Adipose tissue (tissue), 3 donors: ENCODE data around the gene KIDINS220. TPM values are rescaled to one million over a fixed set of nuclear protein-coding genes. Genes with fewer than 3 reads are reported as not detected.

Experiments used
- H3K27ac ChIP-seq: one replicate; pipeline ENCODE4 v1.5.1; 2013; ENCODE audit warnings: low read depth, low read length
- WGBS, 3 donors: extraction: QIAGEN DNeasy Blood & Tissue Kit; methylation state at CpG; one replicate each; pipeline ENCODE4 v1.1.7; 2013; 5-methylcytosine and 5-hydroxymethylcytosine counted together
- polyA plus RNA-seq, 3 donors: library from polyadenylated mRNA; stranded (reverse); fragments of 200-250 nt; gene quantifications; one replicate each; pipeline ENCODE4 v1.2.3, GENCODE V29; 2013
- donor health status: healthy with polysubstance abuse.
- donor health status: Bipolar disorder and iron deficiency.
- donor health status: healthy.

Gene KIDINS220
- polyA plus RNA-seq, 3 donors = 10.8 to 17.4 (median 14.2) TPM

DNA sequence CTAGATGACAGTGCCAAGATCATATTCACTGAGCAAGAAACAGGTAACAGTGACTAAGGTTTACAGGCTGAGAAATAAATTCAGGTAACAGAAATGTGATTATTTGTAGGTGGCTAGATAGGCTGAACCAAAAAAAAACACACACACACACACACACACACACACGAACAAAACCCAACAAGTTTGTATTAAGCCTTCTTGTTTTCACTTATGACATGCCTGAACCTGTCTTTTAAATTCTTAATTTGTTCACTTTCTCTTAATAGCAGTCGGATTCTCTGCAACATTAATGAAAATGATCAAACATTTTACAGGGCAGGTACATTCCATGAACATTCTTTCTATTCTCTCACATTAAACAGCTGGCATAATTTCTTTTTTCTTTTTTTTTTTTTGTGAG lies 18.8 kb upstream of the KIDINS220 start:
- 76 to 98% (median 95%) methylated on average over 2 of the region's 2 CpGs for WGBS, 3 donors
- no peak overlapping the region for H3K27ac ChIP-seq

DNA sequence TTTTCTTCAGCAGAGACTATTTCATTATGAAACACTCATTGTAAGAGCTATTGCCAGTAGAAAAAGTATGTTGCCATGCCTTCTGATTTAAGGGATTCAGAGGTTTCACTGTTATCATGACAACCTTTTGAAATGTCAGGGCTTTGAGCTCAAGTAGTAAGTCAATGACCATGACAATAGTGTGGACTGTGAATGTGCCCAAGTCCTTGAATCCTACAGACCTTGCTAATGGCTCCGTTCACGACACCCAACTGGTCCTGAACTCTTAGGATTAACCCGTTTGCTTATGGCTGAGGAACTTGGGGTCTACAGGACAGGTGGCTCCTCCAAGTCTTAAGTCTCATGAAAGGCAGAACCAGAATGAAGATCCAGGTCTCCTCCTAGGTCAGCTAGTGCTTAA lies 17.6 kb upstream of the KIDINS220 start:
- no peak overlapping the region for H3K27ac ChIP-seq
- 83 to 97% (median 96%) methylated on average over 3 of the region's 3 CpGs for WGBS, 3 donors

DNA sequence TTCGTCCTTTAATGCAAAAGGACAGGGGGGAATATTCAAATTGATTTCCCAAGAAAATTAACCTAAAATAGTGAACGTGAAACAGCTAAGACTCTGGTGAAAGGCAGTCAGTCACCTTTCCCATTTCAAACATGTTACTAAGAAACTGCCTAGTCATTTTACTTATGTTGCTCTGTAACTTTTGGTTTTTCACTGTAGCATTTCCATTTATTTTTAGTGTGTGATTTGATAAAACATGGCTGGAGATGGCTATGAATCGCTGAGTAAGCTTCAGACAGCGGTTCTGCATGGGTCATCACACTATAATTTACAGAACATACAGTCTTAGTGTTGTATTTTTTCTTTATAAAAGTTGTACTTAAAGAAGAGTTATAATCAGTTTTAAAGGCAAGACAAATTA lies 16.0 kb upstream of the KIDINS220 start:
- 86 to 95% (median 93%) methylated on average over 4 of the region's 4 CpGs for WGBS, 3 donors
- no peak overlapping the region for H3K27ac ChIP-seq

- WGBS, 3 donors = 57 to 72% (median 68%) methylated on average over 10 of the region's 10 CpGs
- H3K27ac ChIP-seq = no peak overlapping the region
Measured at GRCh38 chr2:8851811-8852560, 14.6 kb upstream of the KIDINS220 start.

GRCh38 chr2:8850845-8851487 lies 13.6 kb upstream of the KIDINS220 start:
- whole genome bisulfite sequencing, 3 donors = 85 to 93% (median 89%) methylated on average over 8 of the region's 8 CpGs
- H3K27ac ChIP-seq = no peak overlapping the region

DNA sequence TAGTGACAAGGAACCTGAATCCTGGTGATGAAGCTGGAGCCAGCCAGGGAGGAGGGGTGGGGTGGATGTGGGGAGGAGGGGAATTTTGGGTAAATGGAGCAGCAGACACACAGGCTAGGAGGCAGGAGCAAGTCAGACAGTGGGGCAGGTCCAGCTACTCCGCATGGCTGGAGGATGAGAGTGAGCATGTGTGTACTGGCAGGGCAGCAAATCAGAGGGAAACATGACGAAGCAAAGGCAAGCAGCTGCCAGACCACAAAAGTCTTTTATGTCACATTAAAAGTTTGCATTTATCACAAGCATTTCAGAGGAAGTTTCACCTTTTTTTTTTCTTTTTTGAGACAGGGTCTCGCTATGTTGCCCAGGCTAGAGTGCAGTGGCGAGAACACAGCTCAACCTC lies 11.9 kb upstream of the KIDINS220 start:
- WGBS, 3 donors = 57 to 78% (median 66%) methylated on average over 4 of the region's 4 CpGs
- no peak overlapping the region for H3K27ac ChIP-seq

DNA sequence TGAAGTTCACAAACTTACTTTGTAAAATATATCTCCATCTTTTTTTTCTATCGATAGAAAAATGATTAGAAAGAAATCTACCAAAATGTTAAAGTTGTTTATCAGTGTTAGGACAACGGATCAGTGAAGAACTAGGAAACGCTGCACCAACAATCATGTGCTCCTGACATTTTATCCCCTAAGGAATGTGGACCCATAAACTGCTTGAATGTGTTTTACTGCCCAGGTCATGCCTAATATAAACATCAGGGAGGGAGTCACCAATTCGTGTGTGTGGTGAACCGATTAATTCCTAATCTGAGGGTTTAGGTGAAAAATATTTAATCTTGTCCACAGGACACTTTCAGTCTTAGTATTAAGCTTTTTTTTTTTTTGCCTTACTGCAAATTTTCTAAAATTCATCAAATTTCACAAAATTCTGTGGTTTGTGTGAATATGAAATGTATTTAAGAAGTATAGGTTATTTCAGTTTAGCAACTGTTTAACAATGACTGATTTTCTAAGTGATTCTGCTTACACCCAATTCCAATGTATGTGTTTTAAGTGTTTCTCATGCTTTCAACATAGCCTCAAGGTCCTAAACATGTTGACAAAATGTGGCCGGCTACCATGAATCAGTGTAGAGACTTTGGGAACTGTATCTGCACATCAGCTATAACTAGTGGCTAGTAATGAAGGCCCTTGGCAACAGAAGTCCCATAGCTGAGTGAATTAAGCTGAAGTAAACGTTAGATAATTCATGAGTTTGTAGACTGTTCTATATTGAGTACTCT lies 11.1 kb upstream of the KIDINS220 start:
- 75 to 83% (median 78%) methylated on average over 7 of the region's 7 CpGs for WGBS, 3 donors
- H3K27ac ChIP-seq = no peak overlapping the region

DNA sequence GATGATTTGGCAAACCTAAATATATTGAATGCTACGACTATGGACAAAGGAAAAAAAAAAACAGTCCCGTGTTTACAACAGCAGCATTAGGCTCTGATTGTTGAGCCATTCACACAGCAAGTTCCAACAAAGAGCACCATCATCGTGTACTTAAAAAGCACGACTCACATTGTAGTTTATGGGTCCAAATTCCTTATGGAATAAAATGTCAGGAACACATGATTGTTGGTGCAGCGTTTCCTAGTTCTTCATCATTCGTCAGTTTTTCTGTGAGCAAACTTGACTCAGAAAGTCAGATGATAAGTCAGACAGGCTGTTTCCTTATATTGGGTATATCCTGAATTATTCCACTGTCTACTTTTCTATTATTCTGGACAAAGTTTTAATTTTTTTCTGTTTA lies 10.0 kb upstream of the KIDINS220 start:
- H3K27ac ChIP-seq = no peak overlapping the region
- WGBS, 3 donors = 74 to 87% (median 77%) methylated on average over 6 of the region's 6 CpGs

DNA sequence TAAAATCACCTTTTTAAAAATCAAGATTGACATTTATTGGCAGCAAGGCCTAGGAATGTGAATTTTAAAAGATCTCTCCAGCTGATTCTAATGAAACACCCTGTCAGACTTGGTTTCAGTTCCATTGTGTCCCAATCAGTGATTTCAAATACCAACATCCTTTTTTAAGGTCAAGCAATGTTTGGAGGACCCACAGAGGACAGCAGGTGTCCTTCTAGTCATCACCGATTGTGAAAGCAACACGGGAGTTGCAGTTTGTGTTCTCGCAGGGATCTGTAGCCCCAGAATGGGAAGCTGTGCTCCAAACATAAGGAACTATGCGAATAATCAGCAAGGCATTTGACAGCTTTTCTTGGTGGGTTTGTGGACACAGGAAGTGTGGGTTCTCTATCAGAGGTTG lies 4.5 kb upstream of the KIDINS220 start:
- WGBS, 3 donors = 63 to 85% (median 74%) methylated on average over 4 of the region's 4 CpGs
- no peak overlapping the region for H3K27ac ChIP-seq

GRCh38 chr2:8840475-8841091 lies 3.2 kb upstream of the KIDINS220 start:
- 62 to 80% (median 75%) methylated on average over 11 to 12 of the region's 12 CpGs for WGBS, 3 donors
- no peak overlapping the region for H3K27ac ChIP-seq

DNA sequence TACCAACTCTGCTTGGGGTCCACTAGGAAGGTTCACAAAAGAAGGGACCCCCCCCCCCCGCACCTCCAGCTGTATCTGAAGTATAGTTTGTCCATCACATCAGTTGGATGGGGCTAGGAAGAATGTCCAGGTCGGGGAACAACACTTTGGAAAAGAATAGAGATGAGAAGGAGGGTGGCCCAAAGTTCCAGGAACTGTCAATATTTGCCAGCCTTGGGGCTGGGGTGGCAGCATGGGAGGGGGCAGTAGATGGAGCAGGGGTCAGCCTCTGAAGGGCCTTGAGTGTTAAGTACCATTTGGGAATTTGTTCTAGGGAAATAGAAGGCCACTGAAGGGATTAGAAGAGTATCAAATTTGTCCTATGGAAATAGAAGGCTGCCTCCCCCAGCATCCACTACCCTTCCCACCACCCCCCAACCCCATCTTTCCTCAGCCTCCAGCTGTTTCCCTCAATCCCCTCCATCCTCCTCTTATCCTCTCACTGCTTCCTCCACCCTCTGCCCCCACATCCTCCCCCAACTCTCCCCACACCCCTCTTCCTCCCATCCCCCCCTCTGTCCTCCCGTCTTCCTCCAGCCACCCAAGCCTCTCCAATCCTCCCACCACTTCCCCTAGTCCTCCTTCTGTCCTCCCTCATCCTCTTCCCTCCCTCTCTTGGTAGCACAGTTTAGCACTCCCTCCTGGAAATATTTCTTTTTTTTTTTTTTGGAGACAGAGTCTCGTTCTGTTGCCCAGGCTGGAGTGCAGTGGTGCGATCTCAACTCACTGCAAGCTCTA lies 2.0 kb upstream of the KIDINS220 start:
- H3K27ac ChIP-seq = no peak overlapping the region
- 58 to 73% (median 69%) methylated on average over 5 of the region's 5 CpGs for WGBS, 3 donors

- no peak overlapping the region for H3K27ac ChIP-seq
- 66 to 74% (median 73%) methylated on average over 11 of the region's 11 CpGs for WGBS, 3 donors
Measured at GRCh38 chr2:8837795-8838140, 355 bp upstream of the KIDINS220 start.

- H3K27ac ChIP-seq = no peak overlapping the region
Measured at GRCh38 chr2:8835279-8835678, 2.1 kb downstream of the KIDINS220 start.

- WGBS, 3 donors = 85 to 93% (median 91%) methylated on average over 7 of the region's 7 CpGs
- no peak overlapping the region for H3K27ac ChIP-seq
Measured at GRCh38 chr2:8833853-8834252, 3.6 kb downstream of the KIDINS220 start.

GRCh38 chr2:8831516-8831915 lies 5.9 kb downstream of the KIDINS220 start:
- WGBS, 3 donors = 95 to 100% (median 98%) methylated on average over 2 of the region's 2 CpGs
- no peak overlapping the region for H3K27ac ChIP-seq

DNA sequence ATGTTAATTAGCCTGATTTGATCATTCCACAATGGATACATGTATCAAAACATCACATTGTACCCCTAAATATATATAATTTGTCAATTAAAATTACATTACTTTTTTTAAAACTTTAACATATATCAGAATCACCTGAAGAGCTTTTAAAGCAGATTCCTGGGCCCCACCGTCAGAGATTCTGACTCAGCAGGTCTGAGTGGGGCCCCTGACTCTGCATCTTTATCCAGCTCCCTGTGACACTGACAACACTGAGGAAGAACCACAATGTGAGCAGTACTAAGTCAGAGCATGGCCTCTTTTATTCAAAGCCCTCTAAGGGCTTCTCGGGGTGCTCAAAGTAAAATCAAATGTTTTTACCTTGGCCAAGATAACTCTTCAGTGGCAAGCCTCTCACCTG lies 9.7 kb downstream of the KIDINS220 start:
- no peak overlapping the region for H3K27ac ChIP-seq
- 88 to 95% (median 93%) methylated on average over 2 of the region's 2 CpGs for WGBS, 3 donors

DNA sequence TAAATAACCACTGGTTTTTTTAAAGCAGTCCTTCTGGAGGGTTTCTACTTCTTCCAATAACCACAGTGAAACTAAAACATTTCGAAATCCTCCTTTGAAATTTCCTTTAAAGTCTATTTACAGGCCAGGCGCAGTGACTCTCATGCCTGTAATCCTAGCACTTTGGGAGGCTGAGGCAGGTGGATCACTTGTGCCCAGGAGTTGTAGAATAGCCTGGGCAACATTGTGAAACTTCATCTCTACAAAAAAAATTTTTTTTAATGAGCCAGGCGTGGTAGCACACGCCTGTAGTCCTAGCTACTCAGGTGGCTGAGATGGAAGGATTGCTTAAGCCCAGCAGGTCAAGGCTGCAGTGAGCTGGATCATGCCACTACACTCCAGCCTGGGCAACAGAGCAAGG lies 15.2 kb downstream of the KIDINS220 start:
- 52 to 94% (median 74%) methylated on average over 4 of the region's 4 CpGs for WGBS, 3 donors
- no peak overlapping the region for H3K27ac ChIP-seq
